Measurements from ENCODE around the gene ABCC9.

- no peak for TF ChIP-seq CTCF (conservative IDR thresholded peaks at IDR 0.05)
- no peak for TF ChIP-seq EZH2 (IDR thresholded peaks at IDR 0.05; ENCODE audit: low read depth)
These were observed 47.4 kb upstream of the ABCC9 start for GRCh38 chr12:21988619-21989018.
